AG08395 (cell line): ENCODE data around the gene GRID1.
A peak's percentile ranks its signal among the peaks of the same experiment; 100 is the strongest.

Source experiments
- DNase-seq: peaks from one replicate; pipeline ENCODE4 v3.0.0; 2012; ENCODE audit warnings: mixed read lengths, low spot score

GRID1 gene

GRCh38 chr10:86229811-86230556 lies 136.6 kb downstream of the GRID1 start:
- DNase-seq, result no peak

- DNase-seq, result no peak
Measured at GRCh38 chr10:86229376-86229775, 137.2 kb downstream of the GRID1 start.

- no peak for DNase-seq
Measured at GRCh38 chr10:86227501-86228258, 138.9 kb downstream of the GRID1 start.

GRCh38 chr10:86226781-86227201 lies 139.8 kb downstream of the GRID1 start:
- no peak for DNase-seq

GRCh38 chr10:86226016-86226415 lies 140.6 kb downstream of the GRID1 start:
- DNase-seq, result no peak

- DNase-seq, result peak; percentile 83
Measured at GRCh38 chr10:86225103-86225782, 141.4 kb downstream of the GRID1 start.

- no peak for DNase-seq
Measured at GRCh38 chr10:86224354-86225102, 142.1 kb downstream of the GRID1 start.

GRCh38 chr10:86223256-86223655 lies 143.3 kb downstream of the GRID1 start:
- DNase-seq, result no peak

- no peak for DNase-seq
Measured at GRCh38 chr10:86222687-86223086, 143.9 kb downstream of the GRID1 start.

GRCh38 chr10:86222336-86222650 lies 144.3 kb downstream of the GRID1 start:
- DNase-seq, result no peak

- DNase-seq, result no peak
Measured at GRCh38 chr10:86221442-86222335, 144.9 kb downstream of the GRID1 start.

GRCh38 chr10:86220626-86221025 lies 146.0 kb downstream of the GRID1 start:
- no peak for DNase-seq

- DNase-seq, result no peak
Measured at GRCh38 chr10:86219271-86219670, 147.3 kb downstream of the GRID1 start.

- no peak for DNase-seq
Measured at GRCh38 chr10:86218842-86219241, 147.8 kb downstream of the GRID1 start.

GRCh38 chr10:86218160-86218559 lies 148.4 kb downstream of the GRID1 start:
- DNase-seq, result no peak

GRCh38 chr10:86217371-86218080 lies 149.1 kb downstream of the GRID1 start:
- DNase-seq, result no peak

- DNase-seq, result no peak
Measured at GRCh38 chr10:86216886-86217285, 149.7 kb downstream of the GRID1 start.

- DNase-seq, result no peak
Measured at GRCh38 chr10:86215712-86216111, 150.9 kb downstream of the GRID1 start.

- DNase-seq, result no peak
Measured at GRCh38 chr10:86215046-86215445, 151.5 kb downstream of the GRID1 start.

GRCh38 chr10:86213148-86213547 lies 153.4 kb downstream of the GRID1 start:
- DNase-seq, result no peak

GRCh38 chr10:86212391-86212700 lies 154.2 kb downstream of the GRID1 start:
- no peak for DNase-seq
